HUES6 (cell line): ENCODE results near the gene ZFYVE27.

Experiments
- H3K27ac ChIP-seq: 2 replicates; pipeline ENCODE4 v1.7.0; 2013; ENCODE audit warnings: low read depth, mild to moderate bottlenecking, low read length, inconsistent platforms
- H3K27me3 ChIP-seq: 2 replicates; pipeline ENCODE4 v1.6.1; 2013; ENCODE audit warnings: low read length; ENCODE audit not compliant: control insufficient read depth, insufficient read depth
- H3K36me3 ChIP-seq: 2 replicates; pipeline ENCODE4 v1.6.1; 2013; ENCODE audit warnings: low read length; ENCODE audit not compliant: control insufficient read depth, insufficient read depth
- H3K4me1 ChIP-seq: 2 replicates; pipeline ENCODE4 v1.6.1; 2013; ENCODE audit warnings: low read length; ENCODE audit not compliant: control insufficient read depth, insufficient read depth
- H3K4me3 ChIP-seq: 2 replicates; pipeline ENCODE4 v1.5.1; 2013; ENCODE audit warnings: low read depth, low read length
- H3K9ac ChIP-seq: one replicate; pipeline ENCODE4 v1.6.1; 2013; ENCODE audit warnings: mild to moderate bottlenecking, low read length
- H3K9me3 ChIP-seq: 2 replicates; pipeline ENCODE4 v1.6.1; 2013; ENCODE audit warnings: low read depth, low read length; ENCODE audit not compliant: control insufficient read depth, insufficient read depth

ZFYVE27 gene

DNA sequence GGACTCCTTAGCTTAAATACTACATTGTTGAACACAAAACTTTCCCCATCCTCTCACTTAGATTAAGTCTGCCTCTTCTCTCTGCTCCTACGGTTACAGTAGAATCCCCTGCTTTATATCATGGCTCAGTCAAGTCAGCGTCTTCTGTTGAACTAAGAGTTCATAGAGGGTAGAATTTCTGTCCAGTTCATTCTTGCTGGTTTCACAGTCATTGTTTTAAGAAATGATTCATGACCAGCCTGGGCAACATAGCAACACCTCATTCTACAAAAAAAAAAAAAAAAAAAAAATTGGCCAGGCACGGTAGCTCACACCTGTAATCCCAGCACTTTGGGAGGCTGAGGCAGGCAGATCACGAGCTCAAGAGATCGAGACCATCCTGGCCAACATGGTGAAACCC is 3.7 kb upstream of the ZFYVE27 start:
- no peak overlapping the region for H3K9ac ChIP-seq
- peaks cover 6% of the 10 kb centered on the region for H3K9me3 ChIP-seq
- H3K4me1 ChIP-seq = peaks cover 3% of the 10 kb centered on the region
- 0 out of 2 replicates have a peak, but pooled peaks cover under 1% of the 10 kb centered on the region for H3K36me3 ChIP-seq
- H3K27me3 ChIP-seq = peaks cover 23% of the 10 kb centered on the region
- no peak overlapping the region for H3K27ac ChIP-seq
- no peak overlapping the region for H3K4me3 ChIP-seq

DNA sequence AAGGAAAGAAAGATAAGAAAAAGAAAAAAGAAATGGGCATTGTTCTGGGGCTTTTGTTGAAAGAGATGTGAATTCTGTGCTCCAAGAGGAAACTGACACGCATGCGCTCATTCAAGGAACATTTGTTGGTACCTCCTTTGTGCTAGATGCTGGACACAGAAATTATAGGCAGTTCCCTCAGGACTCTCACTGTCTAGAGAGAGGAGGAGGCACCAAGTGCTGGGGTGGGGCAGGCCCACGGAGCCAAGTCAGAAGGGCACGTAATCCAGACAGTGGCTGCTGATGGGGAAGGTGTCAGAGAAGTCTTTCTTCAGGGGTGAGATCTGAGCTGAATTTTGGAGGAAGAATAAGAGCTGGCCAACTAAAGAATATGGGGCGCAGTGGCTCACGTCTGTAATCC is 2.9 kb upstream of the ZFYVE27 start:
- Histone ChIP-seq H3K4me1 (peaks cover 3% of the 10 kb centered on the region), H3K27me3 (peaks cover 23% of the 10 kb centered on the region), H3K27ac (no peak overlapping the region), H3K9ac (no peak overlapping the region), H3K9me3 (peaks cover 6% of the 10 kb centered on the region), H3K4me3 (no peak overlapping the region), H3K36me3 (peaks cover 4% of the 10 kb centered on the region; the same call in 1 of the 2 replicates)

DNA sequence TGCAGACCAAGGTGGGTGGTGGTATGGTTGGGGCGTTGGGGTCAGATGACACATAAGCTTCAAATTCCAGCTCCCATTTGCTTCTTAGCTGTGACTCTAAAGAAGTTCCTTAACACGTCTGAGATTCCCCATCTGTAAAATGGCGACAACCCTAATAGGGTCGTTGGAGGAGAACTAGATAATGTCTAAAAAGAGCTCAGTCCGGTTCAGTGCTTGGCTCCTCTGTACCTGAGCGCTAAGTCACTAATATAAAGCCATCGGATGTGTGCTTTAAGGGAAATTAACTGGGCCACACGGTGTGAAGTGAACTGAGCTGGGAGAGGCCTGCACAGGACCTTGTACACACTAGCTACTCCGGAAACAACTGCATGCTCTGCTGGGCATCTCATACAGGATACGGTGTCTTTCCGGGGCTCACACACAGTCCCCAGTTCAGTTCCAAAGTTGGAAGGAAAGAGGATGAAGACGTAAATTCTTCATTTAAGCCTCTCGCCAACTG is 476 bp upstream of the ZFYVE27 start:
- Histone ChIP-seq H3K4me3 (no peak overlapping the region), H3K9ac (no peak overlapping the region), H3K9me3 (peaks cover 6% of the 10 kb centered on the region)

DNA sequence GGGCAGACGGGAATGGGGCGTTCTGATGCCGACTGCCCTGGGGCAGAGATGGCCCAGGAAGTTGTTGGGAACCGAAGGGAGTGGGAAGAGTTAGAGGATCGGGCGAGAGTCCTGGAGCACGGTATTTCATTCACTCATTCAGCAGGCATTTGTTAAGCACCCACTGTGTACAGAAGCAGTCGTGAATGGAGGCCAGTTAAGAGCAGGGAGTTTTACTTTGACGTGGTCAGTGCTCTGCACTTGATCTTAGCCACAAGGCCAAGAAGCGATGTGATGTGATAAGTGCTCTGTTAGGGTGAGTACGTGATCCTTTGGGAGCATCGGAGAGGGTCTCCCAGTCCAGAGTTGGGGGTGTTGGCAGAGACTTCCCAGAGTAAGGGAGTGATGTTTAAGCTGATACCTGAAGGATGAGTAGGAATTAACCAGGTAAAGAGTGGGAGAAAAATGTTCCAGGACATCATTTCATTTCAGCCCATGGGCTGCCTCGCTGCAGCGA is 890 bp downstream of the ZFYVE27 start:
- peaks cover 22% of the 10 kb centered on the region for H3K36me3 ChIP-seq
- peak overlapping the region; percentile 87 for H3K9ac ChIP-seq
- peaks cover 6% of the 10 kb centered on the region for H3K9me3 ChIP-seq
- H3K27ac ChIP-seq = no peak overlapping the region
- H3K27me3 ChIP-seq = peaks cover 23% of the 10 kb centered on the region
- H3K4me1 ChIP-seq = peaks cover 4% of the 10 kb centered on the region
- peak overlapping the region; percentile 87 for H3K4me3 ChIP-seq

More for the DNA sequence above, 476 bp upstream of the ZFYVE27 start:
- peaks cover 20% of the 10 kb centered on the region for H3K36me3 ChIP-seq
- peaks cover 3% of the 10 kb centered on the region for H3K4me1 ChIP-seq
- peaks cover 23% of the 10 kb centered on the region for H3K27me3 ChIP-seq
- H3K27ac ChIP-seq = no peak overlapping the region

DNA sequence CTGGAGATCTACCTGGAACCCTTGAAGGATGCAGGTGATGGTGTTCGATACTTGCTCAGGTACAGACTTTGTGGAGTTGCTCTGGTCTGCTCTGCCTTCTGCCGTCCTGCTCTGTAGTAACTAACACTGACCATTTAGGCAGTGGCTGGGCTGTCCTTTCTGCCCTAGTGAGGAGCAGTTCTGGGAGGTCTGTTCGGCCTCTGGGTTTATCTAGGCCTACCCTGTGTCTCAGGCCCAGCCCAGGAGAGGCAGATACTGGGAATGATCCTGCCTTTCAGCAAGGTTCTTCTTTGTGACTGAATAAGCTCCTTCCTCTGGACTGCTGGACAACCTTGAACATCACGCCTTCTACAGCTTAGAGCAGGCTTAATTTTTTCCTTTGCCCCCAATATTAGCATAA is 1.7 kb downstream of the ZFYVE27 start:
- Histone ChIP-seq H3K9me3 (peaks cover 6% of the 10 kb centered on the region), H3K4me3 (no peak overlapping the region; the same call in 1 of the 2 replicates), H3K27ac (no peak overlapping the region), H3K36me3 (peaks cover 30% of the 10 kb centered on the region), H3K4me1 (peaks cover 10% of the 10 kb centered on the region), H3K9ac (no peak overlapping the region), H3K27me3 (peaks cover 23% of the 10 kb centered on the region)

DNA sequence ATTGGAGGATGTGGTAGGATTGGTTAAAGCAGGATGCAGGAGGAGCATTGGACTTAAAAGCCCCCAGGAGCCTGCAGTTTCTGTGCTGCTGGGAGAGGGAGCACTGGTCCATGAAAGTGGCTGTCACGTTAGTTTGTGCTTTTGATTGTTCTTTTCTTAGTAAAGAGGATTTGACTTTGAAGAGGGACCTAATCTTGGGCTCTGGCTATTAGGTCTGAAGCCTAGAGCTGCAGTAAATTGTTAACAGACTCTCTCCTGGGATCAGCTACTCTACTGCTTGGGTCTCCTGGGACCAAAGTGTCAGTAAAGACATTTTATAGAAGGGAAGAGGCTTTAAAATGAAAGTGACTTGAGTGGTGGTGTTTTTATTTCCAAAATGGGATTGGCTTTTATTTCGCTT is 3.7 kb downstream of the ZFYVE27 start:
- Histone ChIP-seq H3K9ac (no peak overlapping the region), H3K9me3 (peaks cover 6% of the 10 kb centered on the region), H3K4me3 (no peak overlapping the region), H3K27ac (no peak overlapping the region), H3K36me3 (peaks cover 49% of the 10 kb centered on the region), H3K27me3 (peaks cover 11% of the 10 kb centered on the region), H3K4me1 (peaks cover 10% of the 10 kb centered on the region)

DNA sequence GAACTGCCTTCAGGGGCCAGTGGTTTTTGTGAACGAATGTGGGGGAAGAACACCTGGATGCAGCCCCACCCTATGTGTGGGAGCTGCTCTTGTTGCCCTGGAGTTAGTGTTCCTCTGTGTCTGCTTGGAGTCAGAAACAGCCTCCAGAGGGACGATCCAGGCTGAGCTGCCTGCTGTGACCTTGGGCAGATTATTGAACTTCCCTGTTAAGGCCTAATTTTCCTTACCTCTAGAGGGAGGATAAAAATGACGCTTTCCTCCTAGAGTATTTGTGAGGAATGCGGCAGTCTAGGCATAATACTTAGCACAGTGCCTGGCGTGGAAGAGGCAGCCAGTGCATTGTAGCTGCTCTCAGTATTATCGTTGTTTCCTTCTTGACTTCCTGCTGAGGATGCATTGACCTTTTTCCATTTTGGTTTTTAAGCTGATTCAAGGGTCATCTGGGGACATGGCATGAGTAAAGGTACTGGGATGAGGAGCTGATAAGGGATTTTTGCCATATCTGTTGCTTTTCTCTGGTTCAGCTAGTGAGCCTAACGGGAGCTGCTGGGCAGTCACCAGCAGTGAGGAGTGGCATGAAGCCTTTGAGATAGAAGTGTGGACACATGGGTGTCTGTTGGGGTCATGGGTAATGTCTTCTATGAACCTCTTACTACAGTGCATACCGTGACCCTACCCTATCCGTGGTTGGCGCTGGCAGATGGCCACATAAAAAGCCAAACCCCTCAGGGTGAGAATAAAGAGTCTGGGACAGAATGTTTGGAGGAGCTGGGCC is 6.4 kb downstream of the ZFYVE27 start:
- Histone ChIP-seq H3K9me3 (no peaks in the 10 kb centered on the region), H3K36me3 (peaks cover 70% of the 10 kb centered on the region), H3K27ac (no peak overlapping the region), H3K27me3 (no peaks in the 10 kb centered on the region), H3K4me3 (no peak overlapping the region), H3K9ac (no peak overlapping the region), H3K4me1 (peaks cover 6% of the 10 kb centered on the region; the same call in 1 of the 2 replicates)

DNA sequence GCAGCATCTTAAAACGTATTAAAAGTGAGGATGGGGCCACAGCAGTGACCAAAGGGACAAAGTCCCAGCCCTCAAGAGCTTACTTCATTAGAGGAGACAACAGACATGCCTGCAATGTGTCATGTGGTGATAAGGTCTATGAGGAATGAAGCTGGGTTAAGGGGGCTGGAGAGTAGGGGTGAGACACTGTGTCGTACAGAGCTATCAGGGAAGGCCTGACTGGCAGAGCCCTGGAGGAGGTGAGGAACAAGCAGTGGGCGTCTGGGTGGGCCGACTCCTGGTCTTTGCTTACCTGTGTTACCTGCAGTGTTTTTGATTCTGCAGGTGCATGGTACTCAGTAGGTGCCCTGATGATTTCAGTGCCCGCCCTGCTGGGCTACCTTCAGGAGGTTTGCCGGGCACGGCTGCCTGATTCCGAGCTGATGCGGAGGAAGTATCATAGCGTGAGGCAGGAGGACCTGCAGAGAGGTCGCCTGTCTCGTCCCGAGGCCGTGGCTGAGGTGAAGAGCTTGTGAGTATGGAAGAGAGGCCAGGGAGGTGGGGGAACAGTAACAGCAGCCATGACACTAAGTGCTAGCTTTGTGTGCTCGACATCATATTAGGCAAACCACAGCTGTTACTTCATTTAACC is 7.6 kb downstream of the ZFYVE27 start:
- H3K36me3 ChIP-seq = peaks cover 75% of the 10 kb centered on the region
- no peaks in the 10 kb centered on the region for H3K27me3 ChIP-seq
- H3K9ac ChIP-seq = no peak overlapping the region

DNA sequence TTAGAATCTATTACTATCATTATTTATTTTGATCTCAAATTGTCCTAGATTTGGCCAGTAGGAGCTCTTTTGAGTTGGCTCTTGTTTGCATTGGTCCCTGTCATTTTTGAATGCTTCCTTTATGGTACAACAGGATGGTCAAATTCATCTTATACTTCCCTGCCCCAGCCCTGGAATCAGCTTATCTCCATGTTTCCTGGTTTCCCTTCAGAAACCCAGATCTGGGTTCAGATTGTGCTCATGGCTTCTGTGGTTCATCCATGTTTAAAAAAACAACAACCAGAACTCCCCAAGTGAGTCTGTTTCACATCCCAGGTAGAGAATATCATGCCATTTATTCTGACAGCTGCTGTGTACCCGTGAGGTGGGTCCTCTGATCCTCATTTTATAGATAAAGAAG is 10.6 kb downstream of the ZFYVE27 start:
- peaks cover 6% of the 10 kb centered on the region; the same call in 1 of the 2 replicates for H3K4me1 ChIP-seq
- no peak overlapping the region for H3K4me3 ChIP-seq
- no peaks in the 10 kb centered on the region for H3K27me3 ChIP-seq
- H3K27ac ChIP-seq = no peak overlapping the region
- peaks cover 91% of the 10 kb centered on the region for H3K36me3 ChIP-seq
- no peaks in the 10 kb centered on the region for H3K9me3 ChIP-seq
- H3K9ac ChIP-seq = no peak overlapping the region

More for the DNA sequence above, 7.6 kb downstream of the ZFYVE27 start:
- Histone ChIP-seq H3K9me3 (no peaks in the 10 kb centered on the region), H3K4me3 (no peak overlapping the region), H3K27ac (no peak overlapping the region), H3K4me1 (peaks cover 6% of the 10 kb centered on the region; the same call in 1 of the 2 replicates)

DNA sequence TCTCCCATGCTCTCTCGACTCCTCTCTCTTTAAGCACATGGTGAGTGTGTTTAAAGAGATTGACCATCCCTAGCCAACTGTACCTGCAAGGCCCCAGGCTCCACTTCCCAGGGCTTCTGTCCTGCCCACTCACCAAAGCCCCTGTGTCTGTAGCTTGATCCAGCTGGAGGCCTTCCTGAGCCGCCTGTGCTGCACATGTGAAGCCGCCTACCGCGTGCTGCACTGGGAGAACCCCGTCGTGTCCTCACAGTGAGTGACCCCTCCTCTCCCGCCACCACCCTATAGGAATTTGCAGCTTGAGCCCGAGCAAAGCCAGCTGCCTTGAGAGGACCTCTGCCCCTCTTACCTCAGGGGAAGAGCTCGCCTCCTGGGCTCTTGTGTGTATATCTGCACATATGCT is 11.2 kb downstream of the ZFYVE27 start:
- peaks cover 92% of the 10 kb centered on the region for H3K36me3 ChIP-seq
- no peaks in the 10 kb centered on the region for H3K9me3 ChIP-seq

DNA sequence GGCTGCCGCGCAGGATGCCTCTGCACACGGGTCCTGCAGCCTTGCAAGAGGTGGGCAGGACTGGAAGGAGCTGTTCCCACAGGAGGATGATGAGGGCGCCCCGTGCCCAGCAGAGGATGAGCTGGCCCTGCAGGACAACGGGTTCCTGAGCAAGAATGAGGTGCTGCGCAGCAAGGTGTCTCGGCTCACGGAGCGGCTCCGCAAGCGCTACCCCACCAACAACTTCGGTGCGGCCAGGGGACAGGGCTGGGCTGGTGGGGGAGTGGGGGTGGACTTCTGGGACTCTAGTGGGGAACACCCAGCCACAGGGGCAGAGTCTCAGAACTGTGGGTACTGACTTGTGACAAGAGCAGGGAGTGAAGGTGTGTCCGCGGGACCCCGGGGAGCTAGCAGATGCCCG is 16.0 kb downstream of the ZFYVE27 start:
- Histone ChIP-seq H3K36me3 (peaks cover 95% of the 10 kb centered on the region), H3K4me1 (no peaks in the 10 kb centered on the region), H3K27me3 (no peaks in the 10 kb centered on the region), H3K9me3 (no peaks in the 10 kb centered on the region), H3K4me3 (no peak overlapping the region), H3K9ac (no peak overlapping the region), H3K27ac (no peak overlapping the region)

More for the DNA sequence above, 11.2 kb downstream of the ZFYVE27 start:
- Histone ChIP-seq H3K27me3 (no peaks in the 10 kb centered on the region), H3K4me3 (no peak overlapping the region), H3K9ac (no peak overlapping the region), H3K4me1 (peaks cover 3% of the 10 kb centered on the region; the same call in 1 of the 2 replicates), H3K27ac (no peak overlapping the region)
